ENCODE data around the gene ADORA1. TPM values are rescaled to one million over a fixed set of nuclear protein-coding genes. Genes with fewer than 3 reads are reported as not detected.

ADORA1 gene
- polyA plus RNA-seq, 1 of the 3 experiments (the other 2 are of a cell fraction) = 4.8 TPM

DNA sequence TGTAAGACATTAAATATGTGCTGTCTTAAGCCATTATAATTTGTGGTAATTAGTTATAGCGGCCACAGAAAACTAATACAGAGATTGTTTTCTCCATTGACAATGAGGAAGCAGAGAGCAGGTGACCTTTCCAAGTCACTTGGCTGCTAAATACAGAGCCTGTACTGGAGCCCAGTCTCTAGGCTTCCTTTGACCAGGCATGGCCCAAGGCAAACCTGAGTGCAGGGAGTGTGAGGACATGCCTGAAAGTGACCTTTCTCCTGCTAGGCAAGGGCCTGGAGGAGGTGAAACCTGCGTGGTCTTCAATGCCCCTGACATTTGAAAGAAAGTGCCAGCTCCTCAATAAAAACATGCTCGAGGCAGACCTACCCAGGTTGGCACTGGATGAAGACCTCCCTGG is 71.5 kb downstream of the ADORA1 start:
- Histone ChIP-seq H3K27ac (ENCODE audit: low read depth in 2 of 2, low read length in 1 of 2) (no peak overlapping the region), H3F3A (replicated peaks; ENCODE audit: insufficient read depth) (no peaks in the 10 kb centered on the region), H3K9me3 (no peaks in the 10 kb centered on the region), H4K20me1 (ENCODE audit: insufficient read depth) (no peaks in the 10 kb centered on the region), H3K9me2 (no peaks in the 10 kb centered on the region), H3K4me1 (ENCODE audit: control insufficient read depth in 1 of 2, insufficient read depth in 2 of 2, low read depth in 1 of 2, low read length in 1 of 2) (no peaks in the 10 kb centered on the region), H3K4me3 (ENCODE audit: low read depth in 2 of 2, low read length in 1 of 2) (no peak overlapping the region), H3K4me2 (no peak overlapping the region), H3K9ac (no peak overlapping the region), H3K27me3 (ENCODE audit: insufficient read depth) (peaks cover 9% of the 10 kb centered on the region; the same call in 1 of the 2 replicates), H3K79me2 (ENCODE audit: insufficient read depth) (no peaks in the 10 kb centered on the region), H2AFZ (ENCODE audit: low read depth) (no peak overlapping the region), H3K36me3 (replicated peaks in 1 of 2; ENCODE audit: control insufficient read depth in 1 of 2, insufficient read depth in 2 of 2, low read length in 1 of 2) (no peaks in the 10 kb centered on the region)
- no peak for DNase-seq
- TF ChIP-seq CTCF (IDR thresholded peaks at IDR 0.05) (no peak), CHD2 (IDR thresholded peaks at IDR 0.05; ENCODE audit: low read length, partially characterized antibody) (no peak), SMC3 (IDR thresholded peaks at IDR 0.05; ENCODE audit: low read depth, low read length) (no peak), EP300 (IDR thresholded peaks at IDR 0.05; ENCODE audit: borderline replicate concordance in 1 of 2, low read depth in 1 of 2, low read length in 1 of 2) (no peak), NFIC (IDR thresholded peaks at IDR 0.05; ENCODE audit: borderline replicate concordance) (no peak), ELF1 (IDR thresholded peaks at IDR 0.05) (no peak), POLR2AphosphoS5 (IDR thresholded peaks at IDR 0.05; ENCODE audit: low read depth, low read length) (no peak), GATA2 (CRISPR knock-in tag; IDR thresholded peaks at IDR 0.05) (no peak), USF1 (IDR thresholded peaks at IDR 0.05; ENCODE audit: borderline replicate concordance, low read depth) (no peak), TEAD4 (IDR thresholded peaks at IDR 0.05; ENCODE audit: borderline replicate concordance, insufficient read depth) (no peak), MAX (IDR thresholded peaks at IDR 0.05; ENCODE audit: low read depth) (no peak)
- TF ChIP-seq, protein P1, sequence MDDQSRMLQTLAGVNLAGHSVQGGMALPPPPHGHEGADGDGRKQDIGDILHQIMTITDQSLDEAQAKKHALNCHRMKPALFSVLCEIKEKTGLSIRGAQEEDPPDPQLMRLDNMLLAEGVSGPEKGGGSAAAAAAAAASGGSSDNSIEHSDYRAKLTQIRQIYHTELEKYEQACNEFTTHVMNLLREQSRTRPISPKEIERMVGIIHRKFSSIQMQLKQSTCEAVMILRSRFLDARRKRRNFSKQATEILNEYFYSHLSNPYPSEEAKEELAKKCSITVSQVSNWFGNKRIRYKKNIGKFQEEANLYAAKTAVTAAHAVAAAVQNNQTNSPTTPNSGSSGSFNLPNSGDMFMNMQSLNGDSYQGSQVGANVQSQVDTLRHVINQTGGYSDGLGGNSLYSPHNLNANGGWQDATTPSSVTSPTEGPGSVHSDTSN (IDR thresholded peaks at IDR 0.05) = no peak
- CTCF ChIA-PET = interaction anchor here (0.9 to 2.0 kb wide), 3 partner anchors 17 to 160 kb away, joined by 3 to 17 read pairs (median 4); no protein-coding TSS in a partner anchor
- WGBS (ENCODE audit: low lambda C conversion rate) = 48% methylated on average over 3 of the region's 3 CpGs
- POLR2A ChIA-PET = no interaction called here

DNA sequence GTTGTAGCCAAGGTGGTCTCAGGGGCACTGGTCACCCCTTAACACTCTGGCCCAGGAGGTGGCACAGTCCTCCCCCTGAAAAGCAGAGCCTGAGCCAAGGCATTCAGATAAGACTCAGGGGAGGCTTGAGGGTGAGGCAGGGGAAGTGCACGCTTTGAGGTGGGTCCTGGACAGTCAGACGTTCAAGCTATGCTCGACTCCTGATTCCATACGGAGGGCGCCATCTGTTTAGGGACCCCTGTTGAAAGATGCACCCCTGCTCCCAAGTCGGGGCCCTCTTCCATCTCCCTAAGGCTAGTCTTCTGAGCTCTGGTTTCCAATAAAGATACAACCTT is 71.9 kb downstream of the ADORA1 start:
- TF ChIP-seq TEAD4 (IDR thresholded peaks at IDR 0.05; ENCODE audit: borderline replicate concordance, insufficient read depth) (no peak), MEF2A (IDR thresholded peaks at IDR 0.05; ENCODE audit: borderline replicate concordance, low read depth) (no peak), MXI1 (IDR thresholded peaks at IDR 0.05; ENCODE audit: low read depth, low read length) (no peak), USF1 (IDR thresholded peaks at IDR 0.05; ENCODE audit: borderline replicate concordance, low read depth) (no peak), FOXM1 (IDR thresholded peaks at IDR 0.05; ENCODE audit: low read depth) (no peak), RCOR1 (IDR thresholded peaks at IDR 0.05; ENCODE audit: low read length) (no peak), FOXJ3 (CRISPR knock-in tag; IDR thresholded peaks at IDR 0.05) (no peak), MAX (IDR thresholded peaks at IDR 0.05; ENCODE audit: low read depth) (no peak), CTCF (IDR thresholded peaks at IDR 0.05) (no peak), TCF12 (IDR thresholded peaks at IDR 0.05) (no peak), CHD2 (IDR thresholded peaks at IDR 0.05; ENCODE audit: low read length, partially characterized antibody) (no peak), RFX5 (IDR thresholded peaks at IDR 0.05; ENCODE audit: low read length) (no peak)
- TF ChIP-seq, protein P1 (IDR thresholded peaks at IDR 0.05) = no peak
- H3K79me2 ChIP-seq (ENCODE audit: insufficient read depth) = no peaks in the 10 kb centered on the region
- H3K9me3 ChIP-seq = no peaks in the 10 kb centered on the region
- peaks cover 9% of the 10 kb centered on the region; the same call in 1 of the 2 replicates for H3K27me3 ChIP-seq (ENCODE audit: insufficient read depth)
- CTCF ChIA-PET = interaction anchor here (1.0 to 2.8 kb wide), 3 partner anchors 17 to 82 kb away, joined by 3 to 17 read pairs (median 13); no protein-coding TSS in a partner anchor
- H3K4me3 ChIP-seq (ENCODE audit: low read depth in 2 of 2, low read length in 1 of 2) = no peak overlapping the region
- H3K9me2 ChIP-seq = no peaks in the 10 kb centered on the region
- H3F3A ChIP-seq (replicated peaks; ENCODE audit: insufficient read depth) = no peaks in the 10 kb centered on the region
- H2AFZ ChIP-seq (ENCODE audit: low read depth) = no peak overlapping the region
- no peak for DNase-seq
- H3K9ac ChIP-seq = no peak overlapping the region
- H3K36me3 ChIP-seq (replicated peaks in 1 of 2; ENCODE audit: control insufficient read depth in 1 of 2, insufficient read depth in 2 of 2, low read length in 1 of 2) = no peaks in the 10 kb centered on the region
- H4K20me1 ChIP-seq (ENCODE audit: insufficient read depth) = no peaks in the 10 kb centered on the region
- no peaks in the 10 kb centered on the region for H3K4me1 ChIP-seq (ENCODE audit: control insufficient read depth in 1 of 2, insufficient read depth in 2 of 2, low read depth in 1 of 2, low read length in 1 of 2)
- H3K4me2 ChIP-seq = no peak overlapping the region
- WGBS (ENCODE audit: low lambda C conversion rate) = 67% methylated on average over 5 of the region's 6 CpGs
- POLR2A ChIA-PET = no interaction called here
- H3K27ac ChIP-seq (ENCODE audit: low read depth in 2 of 2, low read length in 1 of 2) = no peak overlapping the region

Measured in SK-N-SH (cell line).